Stimulated activated CD4-positive, alpha-beta T cell treated with anti-CD3 and anti-CD28 coated beads, Interleukin-4, amount 100 ng/mL, for 4 hours (primary cell): ENCODE data around the gene ZNF213.
A peak's percentile ranks its signal among the peaks of the same experiment; 100 is the strongest.

ENCODE experiments used
- DNase-seq, 2 experiments: peaks; one replicate each; pipeline ENCODE4 v3.0.0-alpha.2; 2020

Gene ZNF213, protein sequence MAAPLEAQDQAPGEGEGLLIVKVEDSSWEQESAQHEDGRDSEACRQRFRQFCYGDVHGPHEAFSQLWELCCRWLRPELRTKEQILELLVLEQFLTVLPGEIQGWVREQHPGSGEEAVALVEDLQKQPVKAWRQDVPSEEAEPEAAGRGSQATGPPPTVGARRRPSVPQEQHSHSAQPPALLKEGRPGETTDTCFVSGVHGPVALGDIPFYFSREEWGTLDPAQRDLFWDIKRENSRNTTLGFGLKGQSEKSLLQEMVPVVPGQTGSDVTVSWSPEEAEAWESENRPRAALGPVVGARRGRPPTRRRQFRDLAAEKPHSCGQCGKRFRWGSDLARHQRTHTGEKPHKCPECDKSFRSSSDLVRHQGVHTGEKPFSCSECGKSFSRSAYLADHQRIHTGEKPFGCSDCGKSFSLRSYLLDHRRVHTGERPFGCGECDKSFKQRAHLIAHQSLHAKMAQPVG

GRCh38 chr16:3134338-3135125, at the start of gene ZNF213:
TSS of gene ZNF213 (plus strand) at chr16:3135029. CDS start at chr16:3137281, 2,252 bp downstream.
- DNase-seq, result peak; percentile 81 to 95

GRCh38 chr16:3085868-3086595, 48.8 kb upstream of the ZNF213 start:
- DNase-seq, result no peak

DNA sequence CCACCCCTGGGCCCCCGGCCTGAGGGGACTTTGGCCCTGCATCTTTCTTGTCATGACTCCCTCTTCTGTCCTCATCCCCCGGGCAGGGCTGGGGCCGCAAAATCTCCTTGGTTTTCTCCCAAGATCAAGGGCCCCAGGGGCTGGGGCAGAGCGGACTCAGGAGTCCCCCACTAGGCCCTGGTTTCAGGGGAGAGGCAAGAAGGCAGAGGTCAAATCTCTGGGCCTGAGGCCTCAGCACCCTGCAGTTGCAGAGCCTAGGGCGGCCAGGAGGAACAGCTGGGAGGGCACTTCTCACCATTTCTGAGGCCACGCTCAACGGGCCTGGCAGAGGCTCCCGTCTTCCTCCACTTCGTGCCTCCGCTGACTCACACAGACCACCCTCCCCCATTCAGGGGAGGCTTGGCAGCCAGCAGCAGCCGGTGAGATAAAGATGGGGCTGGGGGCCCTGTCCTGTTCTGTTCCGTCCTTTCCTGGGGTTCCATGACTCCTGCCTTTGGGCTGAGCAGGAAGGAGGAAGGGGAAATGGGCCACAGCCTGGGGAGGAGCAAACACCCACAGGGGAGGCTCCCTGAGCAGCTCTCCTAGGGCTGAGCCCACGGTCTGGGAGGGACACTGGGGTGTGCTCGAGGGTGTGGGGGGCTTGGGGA, 48.1 kb upstream of the ZNF213 start:
- DNase-seq, result no peak

DNA sequence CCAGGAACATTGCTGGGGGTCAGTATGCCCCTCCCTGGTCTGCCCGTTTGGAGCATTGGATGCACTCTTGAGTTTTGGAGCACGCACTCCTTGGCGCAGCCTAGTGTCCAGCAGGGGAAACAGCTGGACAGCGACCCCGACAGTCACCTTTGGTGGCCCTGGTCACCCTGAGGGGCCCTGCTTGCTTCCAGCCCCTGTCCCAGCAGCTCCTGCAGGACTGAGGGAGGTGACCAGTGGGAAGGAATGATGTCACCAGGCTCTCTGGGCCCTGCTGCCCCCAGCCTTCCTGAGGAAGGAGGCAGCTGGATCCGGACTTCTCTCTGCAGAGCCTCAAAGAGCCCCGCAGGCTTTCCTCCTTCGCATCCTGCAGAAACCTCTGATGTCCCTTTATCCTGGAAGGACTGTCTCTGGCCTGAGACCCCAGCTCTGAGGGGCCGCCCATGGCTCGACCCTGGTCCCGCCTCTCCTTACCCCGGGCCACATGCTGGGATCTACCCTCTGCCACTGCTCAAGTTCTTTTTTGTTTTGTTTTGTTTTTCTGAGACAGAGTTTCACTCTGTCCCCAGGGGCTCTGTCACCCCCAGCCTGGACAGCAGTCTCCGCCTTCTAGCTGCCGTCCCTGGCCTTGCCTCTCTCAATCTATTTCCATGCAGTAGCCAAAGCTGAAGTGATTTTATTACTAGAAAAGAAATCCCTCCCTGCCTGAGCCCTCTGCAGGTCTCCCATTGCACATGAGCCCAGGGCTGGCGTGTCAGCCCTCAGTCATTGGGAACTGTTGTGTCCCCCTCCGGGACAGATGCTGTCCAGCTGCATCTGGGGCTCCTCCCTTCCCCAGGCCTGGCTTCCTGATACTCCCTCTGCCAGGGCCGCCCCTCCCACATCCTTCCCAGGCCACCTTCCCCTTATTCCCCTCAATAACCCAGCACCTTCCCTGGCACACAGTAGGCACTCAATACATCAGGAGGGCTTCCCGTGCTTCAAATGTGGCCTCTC, 47.3 kb upstream of the ZNF213 start:
- no peak for DNase-seq

DNA sequence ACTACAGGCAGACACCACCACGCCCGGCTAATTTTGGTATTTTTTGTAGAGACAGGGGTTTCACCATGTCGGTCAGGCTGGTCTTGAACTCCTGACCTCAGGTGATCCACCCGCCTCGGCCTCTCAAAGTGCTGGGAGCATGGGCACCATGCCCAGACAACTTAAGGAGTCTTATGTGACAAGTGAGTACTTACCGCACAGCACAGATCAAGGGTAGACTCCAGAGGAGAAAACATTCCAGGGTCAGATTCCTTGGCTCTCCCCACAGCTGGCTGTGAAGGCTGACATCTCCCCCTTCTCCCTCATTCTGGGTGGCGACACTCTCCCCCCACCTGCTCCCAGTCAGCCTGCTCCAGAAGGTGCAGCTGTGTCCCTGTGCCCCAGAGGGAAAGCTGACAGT, 46.4 kb upstream of the ZNF213 start:
- DNase-seq, result no peak

DNA sequence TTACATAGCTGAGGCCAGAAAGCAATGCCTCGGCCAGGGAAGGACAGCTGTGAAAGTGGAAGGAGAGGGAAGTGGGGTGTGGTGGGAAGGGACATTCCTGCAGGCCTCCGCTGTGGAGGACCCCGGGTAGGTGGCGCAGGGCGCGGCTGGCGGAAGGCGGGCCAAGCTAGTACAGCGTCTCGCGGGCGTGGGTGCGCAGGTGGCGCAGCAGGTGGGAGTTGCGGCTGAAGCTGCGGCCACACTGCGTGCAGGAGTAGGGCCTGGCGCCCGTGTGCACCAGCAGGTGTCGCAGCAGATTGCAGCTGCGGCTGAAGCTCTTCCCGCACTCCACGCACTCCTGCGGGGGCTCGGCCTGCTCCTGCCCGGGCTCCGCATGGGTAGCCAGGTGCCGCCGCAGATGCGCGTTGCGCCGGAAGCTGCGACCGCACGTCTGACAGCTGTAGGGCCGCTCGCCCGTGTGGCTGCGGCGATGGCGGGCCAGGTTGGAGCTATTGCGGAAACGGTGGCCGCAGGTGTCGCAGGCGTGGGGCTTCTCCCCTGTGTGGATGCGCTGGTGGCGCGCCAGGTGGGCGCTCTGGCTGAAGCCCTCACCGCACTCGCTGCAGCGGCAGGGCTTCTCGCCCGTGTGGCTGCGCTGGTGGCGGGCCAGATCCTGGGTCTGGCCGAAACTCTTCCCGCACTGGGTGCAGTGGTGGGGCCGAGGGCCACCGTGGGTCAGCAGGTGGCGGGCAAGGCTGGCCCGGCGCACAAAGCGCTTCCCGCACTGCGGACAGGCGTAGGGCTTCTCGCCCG, 45.7 kb upstream of the ZNF213 start:
- DNase-seq, result no peak

DNA sequence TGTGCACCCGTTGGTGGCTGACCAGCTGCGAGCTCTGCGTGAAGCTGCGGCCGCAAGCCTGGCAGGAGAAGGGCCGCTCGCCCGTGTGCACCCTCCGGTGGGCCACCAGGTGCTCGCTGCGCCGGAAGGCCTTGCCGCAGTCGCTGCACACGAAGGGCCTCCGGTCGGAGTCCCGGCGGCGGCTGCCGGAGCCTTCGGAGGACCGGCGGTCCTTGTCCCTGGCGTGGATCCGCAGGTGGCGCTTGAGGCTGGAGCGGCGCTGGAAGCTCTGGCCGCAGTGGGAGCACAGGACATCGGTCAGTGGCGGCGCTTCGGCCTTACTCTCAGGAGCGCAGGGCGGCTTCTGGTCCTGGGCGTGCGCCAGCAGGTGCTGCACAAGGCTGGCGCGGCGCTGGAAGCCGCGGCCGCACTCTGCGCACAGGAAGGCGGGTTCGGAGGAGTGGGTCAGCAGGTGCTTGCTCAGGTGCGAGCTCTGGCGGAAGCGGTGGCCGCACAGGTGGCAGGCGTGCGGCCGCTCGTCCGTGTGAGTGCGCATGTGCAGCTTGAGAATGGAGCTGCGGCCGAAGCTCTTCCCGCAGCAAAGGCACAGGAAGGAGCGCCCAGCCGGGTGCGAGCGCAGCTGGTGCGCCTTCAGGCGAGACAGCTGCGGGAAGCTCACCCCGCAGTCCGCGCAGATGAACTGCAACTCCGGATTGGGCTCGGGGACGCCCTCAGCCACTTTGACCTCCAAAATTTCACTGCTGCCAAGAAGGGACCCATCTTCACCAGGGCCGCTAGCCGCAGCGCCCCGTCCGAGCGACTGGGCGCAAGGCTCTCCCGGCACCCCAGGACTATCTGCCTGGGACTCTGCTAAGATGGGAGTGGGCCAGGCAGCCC, 44.9 kb upstream of the ZNF213 start:
- no peak for DNase-seq

DNA sequence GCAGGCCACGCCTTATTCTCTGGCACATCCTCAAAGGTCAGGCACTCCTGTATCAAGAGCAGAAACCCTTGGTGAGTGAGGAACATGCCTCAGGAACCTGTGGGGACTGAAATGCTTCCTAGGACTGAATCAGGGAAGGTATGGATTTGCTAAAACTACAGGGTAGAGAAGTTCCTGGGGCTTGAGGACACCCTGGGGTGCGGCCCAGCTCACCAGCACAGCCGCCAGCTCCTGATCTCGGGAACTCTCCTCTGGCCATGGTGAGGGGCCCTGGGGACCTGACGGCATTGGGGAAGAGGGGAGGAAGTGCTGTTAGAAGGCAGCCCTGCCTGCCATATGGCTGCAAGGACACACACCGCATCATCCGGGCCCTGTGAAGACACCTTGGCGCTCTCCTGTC, 43.3 kb upstream of the ZNF213 start:
- no peak for DNase-seq

DNA sequence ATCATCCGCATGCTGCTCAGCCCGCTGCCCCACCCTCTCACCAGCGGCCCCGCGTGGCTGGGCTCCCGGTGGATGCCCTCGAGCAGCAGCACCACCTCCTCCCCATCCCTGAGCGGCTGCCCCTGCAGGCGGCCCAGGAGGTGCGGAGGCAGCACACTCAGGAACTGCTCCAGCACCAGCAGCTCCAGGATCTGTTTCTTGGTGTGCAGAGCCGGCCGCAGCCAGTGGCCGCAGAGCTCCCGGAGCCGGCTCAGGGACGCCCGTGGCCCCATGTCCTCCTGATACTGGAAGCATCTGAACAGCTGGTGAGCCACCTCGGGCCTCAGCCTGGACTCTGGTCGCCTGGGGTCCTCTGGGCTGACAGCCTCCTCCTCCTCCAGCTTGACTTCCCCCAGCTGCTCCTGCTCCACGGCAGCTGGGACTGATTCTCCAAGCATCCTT, 42.3 kb upstream of the ZNF213 start:
- DNase-seq, result no peak

- peak in 1 of 2 experiments; percentile 44 for DNase-seq
Observed at GRCh38 chr16:3094289-3095027, 40.4 kb upstream of the ZNF213 start.

DNA sequence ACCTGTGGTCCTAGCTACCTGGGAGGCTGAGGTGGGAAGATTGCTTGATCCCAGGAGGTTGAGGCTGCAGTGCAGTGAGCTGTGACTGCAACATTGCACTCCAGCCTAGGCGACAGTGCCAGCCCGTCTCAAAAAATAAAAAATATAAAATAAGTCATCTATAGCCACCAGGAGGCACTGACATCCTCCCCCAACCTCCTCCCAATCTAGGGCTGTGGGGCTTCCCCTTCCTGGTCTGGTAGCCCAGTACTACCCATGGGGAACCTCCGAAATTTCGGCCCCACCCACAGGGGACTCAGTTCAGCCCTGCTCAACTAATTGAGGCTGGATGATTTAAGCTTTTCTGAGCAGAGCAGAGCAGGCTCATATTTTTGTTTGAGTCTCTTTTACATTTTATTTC, 39.0 kb upstream of the ZNF213 start:
- DNase-seq, result peak in 1 of 2 experiments; percentile 50

DNA sequence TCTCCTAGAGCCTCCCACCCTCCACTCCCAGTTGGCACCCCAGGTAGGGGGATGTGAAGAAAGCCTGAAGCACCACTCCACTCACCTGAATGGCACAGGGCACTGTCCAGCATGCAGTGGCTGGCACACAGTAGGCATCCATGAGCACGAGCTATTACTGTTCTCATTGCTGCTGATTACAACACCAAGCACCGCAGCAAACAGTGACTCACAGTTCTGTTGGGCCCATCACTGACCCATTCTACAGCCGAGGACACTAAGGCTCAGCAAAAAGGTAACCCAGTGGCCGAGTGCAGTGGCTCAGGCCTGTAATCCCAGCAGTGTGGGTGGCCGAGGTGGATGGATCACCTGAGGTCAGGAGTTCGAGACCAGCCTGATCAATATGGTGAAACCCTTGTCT, 38.5 kb upstream of the ZNF213 start:
- no peak for DNase-seq

GRCh38 chr16:3097266-3097665, 37.6 kb upstream of the ZNF213 start:
- DNase-seq, result no peak

- DNase-seq, result no peak
Observed at GRCh38 chr16:3098459-3099394, 36.1 kb upstream of the ZNF213 start, which contains the start of gene ZSCAN10. TSS of gene ZSCAN10 (minus strand) at chr16:3099294. CDS start at chr16:3092937, 6,357 bp downstream.

GRCh38 chr16:3099395-3099731, 35.5 kb upstream of the ZNF213 start:
- DNase-seq, result no peak

DNA sequence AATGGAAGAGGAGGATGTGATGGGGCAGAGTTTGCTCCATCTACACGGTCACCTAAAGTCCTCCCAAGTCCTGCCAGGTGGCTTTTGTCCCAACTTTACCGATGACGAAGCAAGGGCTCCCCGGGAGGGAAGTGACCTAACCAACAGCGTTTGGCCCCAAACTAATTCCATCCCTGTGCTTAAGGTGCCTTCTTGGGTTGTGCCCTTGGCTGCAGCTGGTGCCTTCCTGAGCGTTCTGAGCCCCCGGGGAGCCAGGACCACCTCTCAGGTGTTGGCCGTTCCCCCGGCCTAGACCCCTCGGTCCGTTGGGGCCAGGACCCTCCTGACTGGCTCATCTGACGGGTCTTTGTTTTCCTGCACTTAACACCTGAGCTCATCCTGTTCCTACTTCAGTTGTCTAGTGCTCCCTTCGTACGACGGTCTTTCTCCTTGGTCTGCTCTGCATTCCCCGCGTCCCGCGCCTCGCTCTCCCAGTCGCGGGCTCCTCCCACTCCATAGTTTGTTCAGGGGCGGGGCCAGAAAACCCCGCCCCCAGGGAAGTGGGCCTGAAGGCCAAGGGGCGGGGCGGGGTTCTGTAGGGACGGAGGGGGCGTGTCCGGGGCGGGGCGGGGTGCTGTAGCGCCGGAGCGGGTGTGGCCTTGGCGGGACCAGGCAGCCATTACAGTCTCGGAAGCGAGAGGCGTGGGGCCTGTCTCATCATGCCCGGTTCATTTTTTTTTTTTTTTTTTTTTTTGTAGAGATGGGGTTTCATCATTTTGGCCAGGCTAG, 34.9 kb upstream of the ZNF213 start:
- DNase-seq, result peak; percentile 90 to 96
